Endothelial cell of umbilical vein (primary cell): ENCODE data around the gene TRAF3IP1. TPM values are rescaled to one million over a fixed set of nuclear protein-coding genes. Genes with fewer than 3 reads are reported as not detected.

Source experiments
- BruUV-seq: library from RNA; stranded (reverse); fragments of 400-500 nt; replicated peaks from 2 replicates; lab custom pipeline; 2021; lab: Mats Ljungman, UMichigan
- CTCF ChIA-PET: fragments of 300-600, 350-600 bp; sonication (Branson Sonifier 250); formaldehyde crosslinking; loops from one replicate; lab custom pipeline; 2021; ENCODE audit warnings: antibody characterized with exemption, inconsistent platforms; lab: Charles Lee
- POLR2A ChIA-PET: fragments of 300-600, 350-600 bp; sonication (Branson Sonifier 250); formaldehyde crosslinking; loops from one replicate; lab custom pipeline; 2021; ENCODE audit warnings: antibody characterized with exemption, inconsistent platforms; lab: Charles Lee
- DNase-seq: peaks from one replicate; pipeline ENCODE4 v3.0.0-alpha.2; 2011; ENCODE audit warnings: low read depth, low spot score
- FAIRE-seq: peaks from 2 replicates; lab custom pipeline; 2011; peaks lifted over from hg19 to GRCh38; lab: Jason Lieb, UNC
- H2AFZ ChIP-seq: 2 replicates; pipeline ENCODE4 v1.6.0; 2012; ENCODE audit warnings: low read depth, low read length, control low read depth, inconsistent platforms
- H3K27ac ChIP-seq: 2 replicates; pipeline ENCODE4 v1.5.1; 2011; ENCODE audit warnings: low read depth, mild to moderate bottlenecking, control low read depth, low read length, moderate library complexity; ENCODE audit not compliant: insufficient read depth
- H3K27me3 ChIP-seq, 2 experiments: 2 replicates each; pipeline versions ENCODE4 v1.6.0 to v1.6.1; 2011; ENCODE audit warnings: low read length in 2 of 2, mixed read lengths in 1 of 2; ENCODE audit not compliant: control insufficient read depth in 2 of 2, insufficient read depth in 2 of 2
- H3K36me3 ChIP-seq, 2 experiments: 2 replicates in 1 of 2; 3 replicates in 1 of 2; pipeline ENCODE4 v1.5.1; 2011; ENCODE audit warnings: low read length in 2 of 2, mild to moderate bottlenecking in 1 of 2, moderate library complexity in 1 of 2; ENCODE audit not compliant: control insufficient read depth in 2 of 2, insufficient read depth in 2 of 2; ENCODE audit errors: extremely low read depth in 1 of 2
- H3K4me1 ChIP-seq: 3 replicates; pipeline ENCODE4 v1.5.1; 2011; ENCODE audit warnings: mild to moderate bottlenecking, low read length; ENCODE audit not compliant: control insufficient read depth, insufficient read depth; ENCODE audit errors: extremely low read depth
- H3K4me2 ChIP-seq: 2 replicates; pipeline ENCODE4 v1.6.1; 2011; ENCODE audit warnings: low read length, control low read depth, mixed read lengths; ENCODE audit not compliant: insufficient read depth
- H3K4me3 ChIP-seq, 3 experiments: fragments of 200-600 bp in 1 of 3; sonication (generic), shearing (Covaris generic) in 1 of 3; replicated peaks in 1 of 3; 2 replicates each; pipeline ENCODE4 v1.5.1; 2011 to 2016; ENCODE audit warnings: control low read depth in 3 of 3, low read length in 3 of 3, mild to moderate bottlenecking in 2 of 3, inconsistent platforms in 1 of 3, low read depth in 1 of 3, moderate library complexity in 1 of 3; ENCODE audit not compliant: insufficient read depth in 1 of 3
- H3K79me2 ChIP-seq: 2 replicates; pipeline ENCODE4 v1.6.0; 2012; ENCODE audit warnings: low read length, inconsistent platforms; ENCODE audit not compliant: control insufficient read depth, insufficient read depth
- H3K9ac ChIP-seq: replicated peaks from 2 replicates; pipeline ENCODE3; 2011; ENCODE audit warnings: low read length, control low read depth; ENCODE audit not compliant: insufficient read depth; ENCODE audit errors: extremely low read depth
- H3K9me1 ChIP-seq: replicated peaks from 3 replicates; pipeline ENCODE4 v1.6.0; 2011; ENCODE audit warnings: mild to moderate bottlenecking, low read length; ENCODE audit not compliant: control insufficient read depth, insufficient read depth; ENCODE audit errors: extremely low read depth
- H3K9me3 ChIP-seq: replicated peaks from 2 replicates; pipeline ENCODE4 v1.5.1; 2012; ENCODE audit warnings: low read length, inconsistent platforms; ENCODE audit not compliant: control insufficient read depth, insufficient read depth
- H4K20me1 ChIP-seq: replicated peaks from 2 replicates; pipeline ENCODE3; 2011; ENCODE audit warnings: mild to moderate bottlenecking, low read length; ENCODE audit not compliant: control insufficient read depth, insufficient read depth; ENCODE audit errors: extremely low read depth
- CTCF ChIP-seq, 2 donors: IDR thresholded peaks; 1 replicate in 1 of 2; 2 replicates in 1 of 2; pipeline ENCODE4 v1.5.1; 2011; ENCODE audit warnings: low read length in 2 of 2, mild to moderate bottlenecking in 2 of 2, moderate library complexity in 2 of 2, control low read depth in 1 of 2, inconsistent platforms in 1 of 2, low read depth in 1 of 2; ENCODE audit not compliant: insufficient read depth in 1 of 2; ENCODE audit errors: extremely low read depth in 1 of 2
- EZH2 ChIP-seq: IDR thresholded peaks from 2 replicates; pipeline ENCODE4 v1.6.1; 2012; ENCODE audit warnings: borderline replicate concordance, low read depth, mild to moderate bottlenecking, moderate library complexity, low read length, inconsistent platforms; ENCODE audit not compliant: severe bottlenecking
- FOS ChIP-seq: IDR thresholded peaks from 2 replicates; pipeline ENCODE4 v1.6.1; 2011; ENCODE audit warnings: mild to moderate bottlenecking, low read length, moderate library complexity, borderline replicate concordance; ENCODE audit not compliant: insufficient read depth
- GATA2 ChIP-seq: IDR thresholded peaks from 2 replicates; pipeline ENCODE4 v1.7.0; 2011; ENCODE audit warnings: low read depth, mild to moderate bottlenecking, moderate library complexity, mixed read lengths, low read length; ENCODE audit not compliant: insufficient read length, insufficient read depth
- JUN ChIP-seq: IDR thresholded peaks from 2 replicates; pipeline ENCODE4 v1.6.1; 2011; ENCODE audit warnings: borderline replicate concordance, low read depth; ENCODE audit not compliant: insufficient read length, insufficient read depth
- MAX ChIP-seq: IDR thresholded peaks from 2 replicates; pipeline ENCODE4 v1.6.1; 2011; ENCODE audit not compliant: insufficient read depth, insufficient read length
- MYC ChIP-seq: IDR thresholded peaks from one replicate; pipeline ENCODE4 v1.6.1; 2011; ENCODE audit warnings: mild to moderate bottlenecking, low read depth, low read length
- POLR2A ChIP-seq: IDR thresholded peaks from 2 replicates; pipeline ENCODE4 v1.6.1; 2012; ENCODE audit warnings: low read depth, mild to moderate bottlenecking, control low read depth, low read length
- POLR2AphosphoS5 ChIP-seq: IDR thresholded peaks from 2 replicates; pipeline ENCODE4 v1.6.1; 2012; ENCODE audit warnings: low read depth, mild to moderate bottlenecking, control low read depth, low read length, moderate library complexity; ENCODE audit not compliant: insufficient read depth
- dilution Hi-C: fragments of 300-500 bp; cut with MboI; formaldehyde crosslinking; loops from one replicate; pipeline ENCODE4 v1.15.0; 2019; ENCODE audit warnings: low sequenced_read_pairs; ENCODE audit not compliant: extremely low pct_ligation_motif_present
- intact Hi-C: fragments of 100-400 bp; cut with micrococcal nuclease; formaldehyde crosslinking; loops from one replicate; pipeline ENCODE4 v1.10.0; 2022
- polyA plus RNA-seq, 4 experiments: library from polyadenylated mRNA; depleted of rRNA in 3 of 4; stranded (reverse) in 3 of 4; unstranded in 1 of 4; fragments of >200 nt; gene quantifications; 2 replicates each; pipeline versions ENCODE4 v1.2.1 to v1.2.3, GENCODE V29; 2011 to 2012; ENCODE audit warnings: missing spikeins in 1 of 4
- total RNA-seq: library from RNA; stranded (reverse); gene quantifications from 2 replicates; pipeline ENCODE4 v1.2.3, GENCODE V29; 2021

The TRAF3IP1 gene
- total and polyA plus RNA-seq, 2 donors (not counting 3 experiments of a cell fraction or from before 2014, with no cell fraction given), result 3.4 to 15.9 TPM

GRCh38 chr2:238383743-238384380 is 63.5 kb downstream of the TRAF3IP1 start:
- FAIRE-seq (no peak), DNase-seq (no peak)
- H3K9me3 ChIP-seq, result no peaks in the 10 kb centered on the region
- H3K4me2 ChIP-seq, result no peak overlapping the region
- H3K79me2 ChIP-seq, result no peaks in the 10 kb centered on the region
- intact Hi-C loops, result no loop called here
- no peak overlapping the region for H2AFZ ChIP-seq
- H4K20me1 ChIP-seq, result no peaks in the 10 kb centered on the region
- no peaks in the 10 kb centered on the region for H3K36me3 ChIP-seq
- H3K4me3 ChIP-seq, result no peak overlapping the region
- POLR2A ChIA-PET, result no interaction called here
- no peak overlapping the region for H3K27ac ChIP-seq
- CTCF ChIA-PET, result no interaction called here
- TF ChIP-seq MAX, result no peak
- no peak for TF ChIP-seq EZH2
- TF ChIP-seq CTCF (IDR thresholded peaks at IDR 0.05; ENCODE audit: extremely low read depth in 1 of 2, insufficient read depth in 1 of 2, low read depth in 1 of 2, low read length in 2 of 2), result no peak
- TF ChIP-seq GATA2, result no peak
- TF ChIP-seq JUN, result no peak
- TF ChIP-seq POLR2AphosphoS5, result no peak
- no peak for TF ChIP-seq POLR2A
- TF ChIP-seq FOS, result no peak
- TF ChIP-seq MYC, result no peak
- H3K27me3 ChIP-seq, result no peaks in the 10 kb centered on the region
- H3K9ac ChIP-seq, result no peak overlapping the region
- H3K4me1 ChIP-seq, result peaks cover 23% of the 10 kb centered on the region
- H3K9me1 ChIP-seq, result no peaks in the 10 kb centered on the region
- dilution Hi-C loops, result no loop called here
- BruUV-seq, result no TSS peak
